Lung (tissue), 12 donors: Measurements from ENCODE around the gene CD44. TPM values are rescaled to one million over a fixed set of nuclear protein-coding genes. Genes with fewer than 3 reads are reported as not detected.
A peak's percentile ranks its signal among the peaks of the same experiment; 100 is the strongest.

Experiments used
- ATAC-seq: fragments of 200-7000 bp; cut with Tn5 transposase; one replicate; pipeline ENCODE4 v1.9.1; 2020; ENCODE audit warnings: moderate number of reproducible peaks; ENCODE audit not compliant: insufficient read depth, low FRiP score
- DNase-seq, 3 donors: peaks; one replicate each; pipeline ENCODE4 v3.0.0-alpha.2; 2013 to 2017
- H3K27ac ChIP-seq, 2 donors: one replicate each; pipeline ENCODE4 v1.5.1; 2013; ENCODE audit warnings: mild to moderate bottlenecking in 2 of 2, moderate library complexity in 2 of 2, control low read depth in 1 of 2, inconsistent platforms in 1 of 2, low read depth in 1 of 2, low read length in 1 of 2
- H3K27me3 ChIP-seq, 3 donors: one replicate each; pipeline ENCODE4 v1.5.1; 2013; ENCODE audit warnings: low read length in 2 of 3; ENCODE audit not compliant: control insufficient read depth in 3 of 3, insufficient read depth in 3 of 3
- H3K36me3 ChIP-seq, 4 donors: one replicate each; pipeline ENCODE4 v1.5.1; 2013; ENCODE audit warnings: low read length in 4 of 4, mild to moderate bottlenecking in 1 of 4, moderate library complexity in 1 of 4; ENCODE audit not compliant: control insufficient read depth in 4 of 4, insufficient read depth in 4 of 4
- H3K4me1 ChIP-seq, 5 donors: one replicate each; pipeline ENCODE4 v1.5.1; 2013; ENCODE audit warnings: low read length in 5 of 5, mild to moderate bottlenecking in 2 of 5, moderate library complexity in 1 of 5; ENCODE audit not compliant: control insufficient read depth in 5 of 5, insufficient read depth in 5 of 5
- H3K4me3 ChIP-seq: one replicate; pipeline ENCODE4 v1.5.1; 2013; ENCODE audit warnings: mild to moderate bottlenecking, control low read depth, moderate library complexity
- H3K9ac ChIP-seq, 2 donors: one replicate each; pipeline ENCODE4 v1.5.1; 2013; ENCODE audit warnings: low read length in 2 of 2, control low read depth in 1 of 2; ENCODE audit not compliant: insufficient read depth in 1 of 2
- H3K9me3 ChIP-seq, 4 donors: one replicate each; pipeline ENCODE4 v1.5.1; 2013; ENCODE audit warnings: low read length in 3 of 4, mild to moderate bottlenecking in 1 of 4, moderate library complexity in 1 of 4; ENCODE audit not compliant: control insufficient read depth in 4 of 4, insufficient read depth in 3 of 4
- CTCF ChIP-seq: IDR thresholded peaks from 2 replicates; pipeline ENCODE4 v1.5.1; 2012; ENCODE audit warnings: mild to moderate bottlenecking; ENCODE audit errors: control extremely low read depth, extremely low read depth
- WGBS, 2 donors: extraction: QIAGEN DNeasy Blood & Tissue Kit; methylation state at CpG; one replicate each; pipeline ENCODE4 v1.1.7; 2013; 5-methylcytosine and 5-hydroxymethylcytosine counted together
- polyA plus RNA-seq, 2 donors: library from polyadenylated mRNA; stranded (reverse); fragments of 200-250 nt; gene quantifications; one replicate each; pipeline ENCODE4 v1.2.1, GENCODE V29; 2013
- total RNA-seq, 2 donors: library from RNA; depleted of rRNA in 1 of 2; stranded (reverse); fragments of >200 nt in 1 of 2; gene quantifications; one replicate each; pipeline ENCODE4 v1.2.1, GENCODE V29; 2014 to 2021
- donor health status: control.
- donor health status: control.
- donor health status: Bipolar disorder and iron deficiency.
- donor health status: healthy.
- donor health status: DM: yes; HTN: yes; CAD: no.

The CD44 gene
- total and polyA plus RNA-seq, 4 donors: 115 to 636 (median 544) TPM

- no peaks in the 10 kb centered on the region for H3K27me3 ChIP-seq
- no peak for TF ChIP-seq CTCF
- DNase-seq (no peak), ATAC-seq (peak; percentile 71)
- WGBS, 2 donors: 33 to 76% methylated on average over 1 of the region's 1 CpG
- H3K4me3 ChIP-seq: no peak overlapping the region
- H3K9ac ChIP-seq: no peak overlapping the region
- peaks cover 0 to 8% (median 0%) of the 10 kb centered on the region in 5 donors for H3K4me1 ChIP-seq
- no peak overlapping the region for H3K27ac ChIP-seq
- peaks cover 0 to 2% (median 0%) of the 10 kb centered on the region in 4 donors for H3K9me3 ChIP-seq
- H3K36me3 ChIP-seq: peaks cover 7 to 13% (median 10%) of the 10 kb centered on the region in 4 donors
Measured at GRCh38 chr11:35214792-35215193, 75.8 kb downstream of the CD44 start.

GRCh38 chr11:35215945-35216344, 77.0 kb downstream of the CD44 start:
- peaks cover 0 to 8% (median 0%) of the 10 kb centered on the region in 5 donors for H3K4me1 ChIP-seq
- H3K9ac ChIP-seq: no peak overlapping the region
- DNase-seq: no peak
- H3K27me3 ChIP-seq: no peaks in the 10 kb centered on the region
- H3K9me3 ChIP-seq: no peaks in the 10 kb centered on the region
- no peak overlapping the region for H3K27ac ChIP-seq
- H3K36me3 ChIP-seq: peaks cover 12 to 13% (median 12%) of the 10 kb centered on the region in 4 donors
- H3K4me3 ChIP-seq: no peak overlapping the region
- no peak for ATAC-seq
- TF ChIP-seq CTCF: no peak

GRCh38 chr11:35216962-35217678, 78.1 kb downstream of the CD44 start:
- peaks cover 12 to 18% (median 12%) of the 10 kb centered on the region in 4 donors for H3K36me3 ChIP-seq
- H3K4me1 ChIP-seq: peaks cover 0 to 8% (median 0%) of the 10 kb centered on the region in 5 donors
- TF ChIP-seq CTCF: no peak
- no peak overlapping the region for H3K27ac ChIP-seq
- WGBS, 2 donors: 69 to 70% methylated on average over 3 of the region's 3 CpGs
- no peaks in the 10 kb centered on the region for H3K9me3 ChIP-seq
- ATAC-seq (no peak), DNase-seq (no peak)
- no peak overlapping the region for H3K9ac ChIP-seq
- H3K27me3 ChIP-seq: no peaks in the 10 kb centered on the region
- no peak overlapping the region for H3K4me3 ChIP-seq

- 97 to 100% methylated on average over 1 of the region's 1 CpG for WGBS, 2 donors
- Histone ChIP-seq H3K4me1 (peaks cover 0 to 11% (median 5%) of the 10 kb centered on the region in 5 donors), H3K27me3 (no peaks in the 10 kb centered on the region), H3K27ac (no peak overlapping the region), H3K9ac (no peak overlapping the region), H3K36me3 (peaks cover 12 to 23% (median 13%) of the 10 kb centered on the region in 4 donors), H3K4me3 (no peak overlapping the region), H3K9me3 (no peaks in the 10 kb centered on the region)
- no peak for ATAC-seq
- peak in 1 of 3 donors; percentile 21 for DNase-seq
- TF ChIP-seq CTCF: no peak
Measured at GRCh38 chr11:35218956-35219355, 80.0 kb downstream of the CD44 start.
